SU-DHL-6 (cell line): ENCODE data around the gene POLA2.

ENCODE experiments used
- H2AFZ ChIP-seq: fragments of 200-600 bp; sonication (generic); 2 replicates; pipeline ENCODE4 v1.6.1; 2014; ENCODE audit warnings: low read depth, mild to moderate bottlenecking, moderate library complexity, mixed read lengths, antibody characterized with exemption, low read length; ENCODE audit not compliant: severe bottlenecking
- H3F3A ChIP-seq: fragments of 200-600 bp; shearing (Covaris generic); 2 replicates; pipeline ENCODE4 v1.6.0; 2016; ENCODE audit warnings: antibody characterized with exemption, mild to moderate bottlenecking; ENCODE audit not compliant: insufficient read depth
- H3K27ac ChIP-seq: fragments of 200-600 bp; sonication (generic); 2 replicates; pipeline ENCODE4 v1.5.1; 2016; ENCODE audit warnings: low read depth, mild to moderate bottlenecking, low read length, moderate library complexity, mixed read lengths
- H3K27me3 ChIP-seq: fragments of 200-600 bp; sonication (generic), shearing (Covaris generic); 2 replicates; pipeline ENCODE4 v1.6.0; 2014; ENCODE audit warnings: mild to moderate bottlenecking, low read length
- H3K36me3 ChIP-seq: fragments of 200-600 bp; sonication (generic); 2 replicates; pipeline ENCODE4 v1.6.1; 2014; ENCODE audit warnings: mild to moderate bottlenecking, low read length, mixed read lengths
- H3K4me2 ChIP-seq: fragments of 300-600, 200-600 bp; shearing (Covaris generic), sonication (generic); 2 replicates; pipeline ENCODE4 v1.6.0; 2014; ENCODE audit warnings: low read length, low read depth, mild to moderate bottlenecking; ENCODE audit not compliant: poor library complexity, severe bottlenecking
- H3K4me3 ChIP-seq: fragments of 200-600 bp; sonication (generic); 2 replicates; pipeline ENCODE4 v1.5.1; 2014; ENCODE audit warnings: antibody characterized with exemption, low read length, mild to moderate bottlenecking, mixed read lengths; ENCODE audit not compliant: insufficient read depth, poor library complexity, severe bottlenecking
- H3K79me2 ChIP-seq: fragments of 200-600 bp; sonication (generic); 2 replicates; pipeline ENCODE4 v1.6.1; 2014; ENCODE audit warnings: mild to moderate bottlenecking, low read length, moderate library complexity; ENCODE audit not compliant: insufficient read depth
- H3K9ac ChIP-seq: fragments of 200-600 bp; sonication (generic); 2 replicates; pipeline ENCODE4 v1.7.0; 2014; ENCODE audit warnings: mild to moderate bottlenecking, low read length
- H3K9me2 ChIP-seq: fragments of 200-600 bp; sonication (generic); replicated peaks from 2 replicates; pipeline ENCODE4 v1.6.1; 2014; ENCODE audit warnings: low read length; ENCODE audit not compliant: insufficient read depth
- H3K9me3 ChIP-seq: fragments of 200-600 bp; sonication (generic); 2 replicates; pipeline ENCODE4 v1.6.1; 2014; ENCODE audit warnings: low read length, mixed read lengths; ENCODE audit not compliant: insufficient read depth
- H4K20me1 ChIP-seq: fragments of 200-600 bp; sonication (generic); 2 replicates; pipeline ENCODE4 v1.6.1; 2014; ENCODE audit warnings: low read depth, mild to moderate bottlenecking, antibody characterized with exemption, low read length, moderate library complexity, mixed read lengths
- CTCF ChIP-seq: fragments of 200-600 bp; sonication (generic); IDR thresholded peaks from one replicate; pipeline ENCODE4 v1.5.1; 2017; ENCODE audit warnings: antibody characterized with exemption, mild to moderate bottlenecking, low read length, moderate library complexity; ENCODE audit not compliant: insufficient read depth, poor library complexity, severe bottlenecking
- EZH2phosphoT487 ChIP-seq: fragments of 200-600 bp; sonication (generic), shearing (Covaris generic); conservative IDR thresholded peaks from 2 replicates; pipeline ENCODE4 v1.6.1; 2018; ENCODE audit warnings: mild to moderate bottlenecking, antibody characterized with exemption, low read length, moderate library complexity, mixed read lengths

Gene POLA2

GRCh38 chr11:65307298-65308229 is 45.8 kb downstream of the POLA2 start:
- TF ChIP-seq CTCF (no peak), EZH2phosphoT487 (no peak)

GRCh38 chr11:65308281-65308891 is 46.6 kb downstream of the POLA2 start:
- Histone ChIP-seq H3K9me3 (no peaks in the 10 kb centered on the region), H3K4me2 (no peak overlapping the region), H3K9ac (no peak overlapping the region), H3F3A (no peaks in the 10 kb centered on the region), H4K20me1 (no peaks in the 10 kb centered on the region), H3K4me3 (no peak overlapping the region), H3K79me2 (no peaks in the 10 kb centered on the region), H2AFZ (no peak overlapping the region), H3K27ac (no peak overlapping the region), H3K27me3 (no peaks in the 10 kb centered on the region), H3K9me2 (no peaks in the 10 kb centered on the region), H3K36me3 (no peaks in the 10 kb centered on the region)
- TF ChIP-seq EZH2phosphoT487 (no peak), CTCF (no peak)

More at GRCh38 chr11:65307298-65308229, 45.8 kb downstream of the POLA2 start:
- Histone ChIP-seq H3K27me3 (no peaks in the 10 kb centered on the region), H3K9me2 (no peaks in the 10 kb centered on the region), H3K36me3 (no peaks in the 10 kb centered on the region), H4K20me1 (no peaks in the 10 kb centered on the region), H3K4me2 (no peak overlapping the region), H3K9ac (no peak overlapping the region), H2AFZ (no peak overlapping the region), H3K4me3 (no peak overlapping the region), H3F3A (no peaks in the 10 kb centered on the region), H3K27ac (no peak overlapping the region), H3K79me2 (no peaks in the 10 kb centered on the region), H3K9me3 (no peaks in the 10 kb centered on the region)

- Histone ChIP-seq H2AFZ (no peak overlapping the region), H3K9me3 (no peaks in the 10 kb centered on the region), H4K20me1 (no peaks in the 10 kb centered on the region), H3F3A (no peaks in the 10 kb centered on the region), H3K9ac (no peak overlapping the region), H3K9me2 (no peaks in the 10 kb centered on the region), H3K27ac (no peak overlapping the region), H3K27me3 (no peaks in the 10 kb centered on the region), H3K4me2 (no peak overlapping the region), H3K36me3 (no peaks in the 10 kb centered on the region), H3K79me2 (no peaks in the 10 kb centered on the region), H3K4me3 (no peak overlapping the region)
- no peak for TF ChIP-seq EZH2phosphoT487
- no peak for TF ChIP-seq CTCF
These were observed 47.2 kb downstream of the POLA2 start for GRCh38 chr11:65309006-65309405.
